Testis (tissue), 3 donors: Measurements from ENCODE around the gene FGFBP2. TPM values are rescaled to one million over a fixed set of nuclear protein-coding genes. Genes with fewer than 3 reads are reported as not detected.

Source experiments
- DNase-seq: peaks from one replicate; pipeline ENCODE4 v3.0.0-alpha.2; 2019
- H3K27ac ChIP-seq, 2 donors: fragments of 200-600 bp; sonication (generic); one replicate each; pipeline ENCODE4 v1.5.1; 2019
- H3K27me3 ChIP-seq: fragments of 200-600 bp; sonication (generic); one replicate; pipeline ENCODE4 v1.5.1; 2019
- H3K36me3 ChIP-seq: fragments of 200-600 bp; sonication (generic); one replicate; pipeline ENCODE4 v1.5.1; 2017; ENCODE audit warnings: low read depth; ENCODE audit errors: missing control alignments
- H3K4me1 ChIP-seq: fragments of 200-600 bp; sonication (generic); one replicate; pipeline ENCODE4 v1.5.1; 2019
- H3K4me3 ChIP-seq, 2 donors: fragments of 200-600 bp; sonication (generic); one replicate each; pipeline ENCODE4 v1.5.1; 2017 to 2019
- H3K9me3 ChIP-seq: fragments of 200-600 bp; sonication (generic); one replicate; pipeline ENCODE4 v1.5.1; 2017
- POLR2A ChIP-seq: fragments of 450-650 bp; IDR thresholded peaks from one replicate; pipeline ENCODE4 v1.6.1; 2017; ENCODE audit warnings: antibody characterized with exemption, mild to moderate bottlenecking, moderate library complexity
- WGBS, 2 donors: methylation state at CpG; one replicate each; pipeline ENCODE4 v1.1.5; 2018; 5-methylcytosine and 5-hydroxymethylcytosine counted together
- intact Hi-C: fragments of 100-400 bp; cut with DNase I; formaldehyde crosslinking; loops from one replicate; pipeline ENCODE4 v1.15.1; 2023; ENCODE audit warnings: low total_unique reads
- polyA plus RNA-seq: library from polyadenylated mRNA; stranded (reverse); fragments of 350-450 nt; fragmentation: Illumina TruSeq; extraction: RNeasy Lipid Tissue Mini Kit (QIAGEN cat#74804); gene quantifications from one replicate; pipeline ENCODE4 v1.2.3, GENCODE V29; 2014; ENCODE audit warnings: low read depth, low replicate concordance; ENCODE audit not compliant: insufficient read depth
- total RNA-seq, 2 donors: library from RNA; depleted of rRNA; stranded (reverse); fragments of >200 nt; gene quantifications; one replicate each; pipeline ENCODE4 v1.2.3, GENCODE V29; 2016
- TF ChIP-seq, protein P1 (sequence below), 3 experiments: fragments of 450-650 bp in 2 of 3; fragments of 200-600 bp in 1 of 3; sonication (generic) in 1 of 3; IDR thresholded peaks; one replicate each; pipeline ENCODE4 v1.5.1; 2016 to 2019; ENCODE audit warnings: antibody characterized with exemption in 3 of 3, mild to moderate bottlenecking in 2 of 3, moderate library complexity in 1 of 3

FGFBP2 gene
- total and polyA plus RNA-seq, 3 donors from 2014 or later: 19.4 to 139 (median 20.3) TPM

- Histone ChIP-seq H3K27me3 (no peaks in the 10 kb centered on the region), H3K4me3 (no peak overlapping the region), H3K36me3 (no peaks in the 10 kb centered on the region), H3K27ac (no peak overlapping the region), H3K4me1 (no peaks in the 10 kb centered on the region), H3K9me3 (no peaks in the 10 kb centered on the region)
- WGBS, 2 donors: 61 to 87% methylated on average over 8 to 9 of the region's 9 CpGs
- intact Hi-C loops: no loop called here
- no peak for TF ChIP-seq POLR2A
- TF ChIP-seq, protein P1, sequence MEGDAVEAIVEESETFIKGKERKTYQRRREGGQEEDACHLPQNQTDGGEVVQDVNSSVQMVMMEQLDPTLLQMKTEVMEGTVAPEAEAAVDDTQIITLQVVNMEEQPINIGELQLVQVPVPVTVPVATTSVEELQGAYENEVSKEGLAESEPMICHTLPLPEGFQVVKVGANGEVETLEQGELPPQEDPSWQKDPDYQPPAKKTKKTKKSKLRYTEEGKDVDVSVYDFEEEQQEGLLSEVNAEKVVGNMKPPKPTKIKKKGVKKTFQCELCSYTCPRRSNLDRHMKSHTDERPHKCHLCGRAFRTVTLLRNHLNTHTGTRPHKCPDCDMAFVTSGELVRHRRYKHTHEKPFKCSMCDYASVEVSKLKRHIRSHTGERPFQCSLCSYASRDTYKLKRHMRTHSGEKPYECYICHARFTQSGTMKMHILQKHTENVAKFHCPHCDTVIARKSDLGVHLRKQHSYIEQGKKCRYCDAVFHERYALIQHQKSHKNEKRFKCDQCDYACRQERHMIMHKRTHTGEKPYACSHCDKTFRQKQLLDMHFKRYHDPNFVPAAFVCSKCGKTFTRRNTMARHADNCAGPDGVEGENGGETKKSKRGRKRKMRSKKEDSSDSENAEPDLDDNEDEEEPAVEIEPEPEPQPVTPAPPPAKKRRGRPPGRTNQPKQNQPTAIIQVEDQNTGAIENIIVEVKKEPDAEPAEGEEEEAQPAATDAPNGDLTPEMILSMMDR (IDR thresholded peaks at IDR 0.05): peak; percentile 84 to 87 (median 87)
- DNase-seq: peak; percentile 89
Observed at GRCh38 chr4:15956179-15956850, 6.7 kb downstream of the FGFBP2 start.

GRCh38 chr4:15955670-15956069 lies 7.3 kb downstream of the FGFBP2 start:
- intact Hi-C loops: no loop called here
- TF ChIP-seq POLR2A: no peak
- TF ChIP-seq, protein P1 (IDR thresholded peaks at IDR 0.05): no peak
- Histone ChIP-seq H3K9me3 (no peaks in the 10 kb centered on the region), H3K36me3 (no peaks in the 10 kb centered on the region), H3K27me3 (no peaks in the 10 kb centered on the region), H3K4me1 (no peaks in the 10 kb centered on the region), H3K27ac (no peak overlapping the region), H3K4me3 (no peak overlapping the region)
- 88 to 100% methylated on average over 2 to 3 of the region's 3 CpGs for WGBS, 2 donors
- DNase-seq: no peak

GRCh38 chr4:15953625-15954024 lies 9.3 kb downstream of the FGFBP2 start:
- Histone ChIP-seq H3K9me3 (no peaks in the 10 kb centered on the region), H3K4me3 (no peak overlapping the region), H3K36me3 (no peaks in the 10 kb centered on the region), H3K27ac (no peak overlapping the region), H3K4me1 (no peaks in the 10 kb centered on the region), H3K27me3 (no peaks in the 10 kb centered on the region)
- WGBS, 2 donors: 94 to 97% methylated on average over 5 of the region's 5 CpGs
- DNase-seq: no peak
- TF ChIP-seq POLR2A: no peak
- TF ChIP-seq, protein P1 (IDR thresholded peaks at IDR 0.05): no peak
- intact Hi-C loops: no loop called here

- intact Hi-C loops: no loop called here
Observed at GRCh38 chr4:15951781-15952180, 11.2 kb downstream of the FGFBP2 start.

More at GRCh38 chr4:15951781-15952180, 11.2 kb downstream of the FGFBP2 start:
- Histone ChIP-seq H3K9me3 (no peaks in the 10 kb centered on the region), H3K27ac (no peak overlapping the region), H3K27me3 (no peaks in the 10 kb centered on the region), H3K4me3 (no peak overlapping the region), H3K36me3 (no peaks in the 10 kb centered on the region), H3K4me1 (no peaks in the 10 kb centered on the region)
- no peak for DNase-seq
- TF ChIP-seq POLR2A: no peak
- TF ChIP-seq, protein P1 (IDR thresholded peaks at IDR 0.05): no peak
